Thyroid gland (tissue), 4 donors: ENCODE data around the gene NBPF15.
"Not testable (repeated sequence)": the region's sequence is repeated elsewhere in the genome, so short reads cannot be mapped to it uniquely, and the experiment has no call there.

Experiments
- CTCF ChIP-seq, 6 experiments: fragments of 200-600 bp in 3 of 6; fragments of 450-650 bp in 3 of 6; sonication (generic) in 3 of 6; IDR thresholded peaks; one replicate each; pipeline ENCODE4 v1.5.1; 2016 to 2019; ENCODE audit warnings: antibody characterized with exemption in 6 of 6, mild to moderate bottlenecking in 2 of 6, inconsistent platforms in 1 of 6, moderate library complexity in 1 of 6
- POLR2A ChIP-seq, 2 donors: fragments of 450-650 bp; IDR thresholded peaks; one replicate each; pipeline ENCODE4 v1.6.1; 2017; ENCODE audit warnings: antibody characterized with exemption in 2 of 2, mild to moderate bottlenecking in 2 of 2, moderate library complexity in 1 of 2

DNA sequence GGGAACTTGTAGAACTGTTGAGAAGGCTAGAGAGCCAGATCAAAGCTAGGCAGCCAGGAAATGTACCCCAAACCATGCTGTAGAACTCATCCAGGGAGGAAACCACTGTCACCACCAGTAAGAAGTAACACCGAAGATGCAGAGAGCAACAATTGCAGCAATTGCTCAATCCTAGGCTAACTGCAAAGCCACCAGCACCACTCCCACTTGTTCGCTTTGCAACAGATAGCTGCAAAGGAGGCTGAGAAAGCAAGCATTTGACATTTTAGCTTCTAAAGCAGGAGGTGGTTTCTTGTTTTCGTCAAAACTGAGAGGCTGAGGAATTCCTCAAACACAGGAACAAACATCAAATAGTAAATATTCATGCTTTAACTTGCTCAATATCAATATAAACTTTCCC lies 89.8 kb downstream of the NBPF15 start:
- TF ChIP-seq POLR2A, CTCF (IDR thresholded peaks at IDR 0.05): not testable (repeated sequence)
